Kidney epithelial cell (primary cell): ENCODE measurements around the gene KAT8. TPM values are rescaled to one million over a fixed set of nuclear protein-coding genes. Genes with fewer than 3 reads are reported as not detected.

Experiments
- DNase-seq: peaks from one replicate; pipeline ENCODE4 v3.0.0-alpha.2; 2010; ENCODE audit warnings: low read depth
- H3K27me3 ChIP-seq: 2 replicates; pipeline ENCODE4 v1.6.0; 2011; ENCODE audit warnings: low read length; ENCODE audit not compliant: control insufficient read depth, insufficient read depth
- H3K36me3 ChIP-seq: 2 replicates; pipeline ENCODE4 v1.5.1; 2011; ENCODE audit warnings: low read length; ENCODE audit not compliant: control insufficient read depth, insufficient read depth
- H3K4me3 ChIP-seq: 2 replicates; pipeline ENCODE4 v1.5.1; 2011; ENCODE audit warnings: low read depth, mild to moderate bottlenecking, control low read depth, low read length
- total RNA-seq: library from RNA; depleted of rRNA; stranded (reverse); fragments of >200 nt; gene quantifications from 2 replicates; pipeline ENCODE4 v1.2.3, GENCODE V29; 2015
- TF ChIP-seq, protein P1 (sequence below): IDR thresholded peaks from 2 replicates; pipeline ENCODE4 v1.5.1; 2011; ENCODE audit warnings: mild to moderate bottlenecking, moderate library complexity, low read length, control low read depth, inconsistent platforms; ENCODE audit not compliant: insufficient read depth, poor library complexity, severe bottlenecking

KAT8 gene
- total RNA-seq, 1 donor from 2014 or later, result 48.7 TPM

DNA sequence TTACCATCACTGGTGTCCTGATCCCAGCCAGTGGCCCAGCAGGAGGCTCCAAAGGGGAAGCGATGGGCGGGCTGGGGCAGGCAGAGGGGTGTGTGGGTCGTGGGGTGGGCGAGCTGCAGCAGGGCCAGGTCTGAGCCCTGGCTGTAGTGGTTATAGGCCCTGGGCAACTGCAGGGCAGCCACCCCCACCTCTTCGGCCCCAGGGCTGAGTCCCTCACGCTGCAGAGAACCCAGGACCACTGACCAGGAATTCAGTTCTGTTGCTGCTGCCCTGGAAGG, 30.9 kb upstream of the KAT8 start:
- TF ChIP-seq, protein P1, sequence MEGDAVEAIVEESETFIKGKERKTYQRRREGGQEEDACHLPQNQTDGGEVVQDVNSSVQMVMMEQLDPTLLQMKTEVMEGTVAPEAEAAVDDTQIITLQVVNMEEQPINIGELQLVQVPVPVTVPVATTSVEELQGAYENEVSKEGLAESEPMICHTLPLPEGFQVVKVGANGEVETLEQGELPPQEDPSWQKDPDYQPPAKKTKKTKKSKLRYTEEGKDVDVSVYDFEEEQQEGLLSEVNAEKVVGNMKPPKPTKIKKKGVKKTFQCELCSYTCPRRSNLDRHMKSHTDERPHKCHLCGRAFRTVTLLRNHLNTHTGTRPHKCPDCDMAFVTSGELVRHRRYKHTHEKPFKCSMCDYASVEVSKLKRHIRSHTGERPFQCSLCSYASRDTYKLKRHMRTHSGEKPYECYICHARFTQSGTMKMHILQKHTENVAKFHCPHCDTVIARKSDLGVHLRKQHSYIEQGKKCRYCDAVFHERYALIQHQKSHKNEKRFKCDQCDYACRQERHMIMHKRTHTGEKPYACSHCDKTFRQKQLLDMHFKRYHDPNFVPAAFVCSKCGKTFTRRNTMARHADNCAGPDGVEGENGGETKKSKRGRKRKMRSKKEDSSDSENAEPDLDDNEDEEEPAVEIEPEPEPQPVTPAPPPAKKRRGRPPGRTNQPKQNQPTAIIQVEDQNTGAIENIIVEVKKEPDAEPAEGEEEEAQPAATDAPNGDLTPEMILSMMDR, result no peak
- no peak for DNase-seq
- Histone ChIP-seq H3K4me3 (no peak overlapping the region), H3K27me3 (no peaks in the 10 kb centered on the region), H3K36me3 (no peaks in the 10 kb centered on the region)

DNA sequence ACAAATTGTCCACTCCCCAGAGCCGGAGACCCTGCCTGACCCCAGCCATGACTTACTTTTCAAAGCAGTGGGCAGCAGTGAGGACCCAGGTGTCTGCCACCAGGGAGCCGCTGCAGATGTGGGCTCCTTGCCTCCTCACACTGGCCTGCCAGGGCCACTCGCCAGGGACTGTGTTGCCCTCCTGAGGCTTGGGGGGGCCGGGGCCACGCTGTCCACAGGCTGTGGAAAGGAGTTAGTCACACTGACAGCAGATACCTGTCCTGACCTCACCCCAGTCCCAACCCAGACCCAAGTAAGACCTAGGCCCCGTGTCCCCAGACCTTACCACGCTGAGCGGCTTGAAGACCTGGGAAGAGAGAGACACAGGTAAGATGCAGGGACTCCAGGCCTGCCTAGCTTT, 30.0 kb upstream of the KAT8 start:
- Histone ChIP-seq H3K36me3 (no peaks in the 10 kb centered on the region), H3K4me3 (no peak overlapping the region), H3K27me3 (no peaks in the 10 kb centered on the region)
- TF ChIP-seq, protein P1, result no peak
- DNase-seq, result no peak

DNA sequence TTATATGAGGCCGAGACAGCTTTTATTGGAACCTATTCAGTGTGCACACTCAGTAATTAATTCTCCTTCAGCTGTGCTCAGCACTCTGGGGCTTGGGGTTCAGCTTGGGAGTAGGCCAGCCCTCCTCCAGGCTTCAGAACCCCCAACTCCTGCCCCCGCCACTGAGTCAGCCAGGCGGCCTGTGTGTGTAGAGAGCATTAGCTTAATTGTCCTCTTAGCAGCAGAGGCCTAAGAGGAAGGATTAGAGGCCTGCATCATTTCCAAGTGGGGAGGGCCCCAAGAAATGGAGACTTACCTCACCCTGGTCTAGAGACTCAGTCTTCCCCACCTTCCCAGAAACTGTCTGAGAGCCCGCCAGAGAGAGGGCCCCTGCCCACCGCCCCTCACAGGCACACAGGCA, 29.5 kb upstream of the KAT8 start:
- Histone ChIP-seq H3K36me3 (no peaks in the 10 kb centered on the region), H3K27me3 (no peaks in the 10 kb centered on the region), H3K4me3 (no peak overlapping the region)
- TF ChIP-seq, protein P1, result no peak
- DNase-seq, result no peak

DNA sequence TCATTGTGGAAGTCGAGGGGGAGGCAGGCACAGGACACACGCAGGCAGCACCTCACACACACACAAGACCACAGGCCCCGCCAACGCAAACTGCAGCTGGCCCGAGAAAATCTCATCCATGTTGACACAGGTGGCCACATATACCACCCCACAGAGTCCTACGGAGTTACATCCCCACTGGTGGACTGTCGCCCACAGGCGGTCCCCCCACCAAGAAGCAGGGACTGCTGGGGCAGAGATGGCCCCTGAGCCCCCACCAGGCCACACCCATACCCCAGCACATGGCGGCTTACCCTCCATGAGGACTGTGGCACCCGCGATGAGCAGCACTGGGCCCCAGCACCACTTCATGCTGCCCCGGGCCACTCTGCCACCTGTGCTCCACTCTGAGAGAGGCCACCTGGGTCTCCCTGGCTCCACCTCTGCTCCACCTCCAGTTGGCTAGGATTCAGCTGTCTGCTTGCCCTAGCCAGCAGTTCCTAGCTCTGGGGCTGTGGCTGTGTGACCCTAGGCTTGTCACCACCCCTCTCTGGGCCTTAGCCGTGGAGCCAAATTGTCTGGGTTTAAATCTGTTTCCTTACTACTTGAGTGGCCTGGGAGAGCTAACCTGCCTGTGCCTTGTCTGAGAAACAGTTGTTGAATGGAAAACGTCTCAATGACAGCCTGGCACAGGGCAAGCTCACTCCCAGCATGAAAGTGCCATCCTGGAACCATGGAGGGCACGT, 28.8 kb upstream of the KAT8 start, which contains the start of gene PRSS53:
Gene PRSS53 (minus strand): TSS at position 485 of the 725 bp plus-strand sequence. CDS start 134 bp downstream, at position 351.
- Histone ChIP-seq H3K27me3 (no peaks in the 10 kb centered on the region), H3K4me3 (no peak within 1 kb of the TSS), H3K36me3 (no peaks in the 10 kb centered on the region)
- TF ChIP-seq, protein P1, result no peak
- no peak for DNase-seq

DNA sequence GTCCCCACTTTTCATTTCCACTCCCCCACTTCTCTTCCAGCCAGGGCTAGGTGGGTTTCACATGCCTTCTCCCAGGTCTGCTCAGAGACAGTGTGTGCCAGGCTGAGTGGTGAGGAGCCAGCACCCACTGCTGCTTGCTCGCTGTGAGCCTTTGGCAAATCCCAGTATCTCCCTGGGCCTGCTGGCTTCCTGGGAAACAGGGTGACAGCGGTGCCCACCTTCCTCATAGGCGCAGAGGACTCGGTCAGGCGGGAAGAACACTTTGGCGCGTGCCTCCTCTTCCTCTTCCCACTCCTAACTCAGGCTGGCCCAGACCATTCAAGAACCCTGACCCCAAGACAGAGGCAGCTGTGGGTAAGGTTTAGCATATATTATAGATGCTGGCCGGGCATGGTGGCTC, 28.3 kb upstream of the KAT8 start:
- no peak overlapping the region for H3K4me3 ChIP-seq
- no peaks in the 10 kb centered on the region for H3K27me3 ChIP-seq
- TF ChIP-seq, protein P1, result no peak
- DNase-seq, result no peak
- H3K36me3 ChIP-seq, result no peaks in the 10 kb centered on the region

DNA sequence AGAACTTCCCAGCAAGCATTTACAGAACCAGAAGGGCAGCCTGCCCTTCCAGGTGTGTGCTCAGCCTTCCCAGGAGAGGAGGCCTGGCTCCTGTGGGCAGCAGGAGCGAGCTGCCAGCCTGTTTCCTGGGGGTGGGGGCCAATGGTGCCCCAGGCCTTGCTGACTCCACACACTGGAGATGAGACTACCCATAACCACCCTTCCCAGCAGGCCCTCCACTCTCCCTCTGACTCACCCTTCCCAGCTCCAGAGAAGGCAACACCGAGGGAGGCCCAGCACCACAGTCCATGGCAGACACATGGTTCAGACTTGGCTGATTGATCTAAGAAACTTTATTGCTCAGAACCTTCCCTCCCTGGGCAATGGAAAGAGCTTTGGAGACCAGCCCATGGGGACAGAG, 26.9 kb upstream of the KAT8 start:
- DNase-seq, result no peak
- H3K36me3 ChIP-seq, result no peaks in the 10 kb centered on the region
- H3K4me3 ChIP-seq, result no peak overlapping the region

More for the DNA sequence above, 26.9 kb upstream of the KAT8 start:
- H3K27me3 ChIP-seq, result no peaks in the 10 kb centered on the region
- TF ChIP-seq, protein P1, result no peak
